Heart left ventricle (tissue), 13 donors: Measurements from ENCODE around the gene REG1B.
"Not testable (repeated sequence)": the region's sequence is repeated elsewhere in the genome, so short reads cannot be mapped to it uniquely, and the experiment has no call there.

Experiments
- POLR2A ChIP-seq, 2 donors: fragments of 450-650 bp; IDR thresholded peaks; one replicate each; pipeline ENCODE4 v1.6.1; 2017; ENCODE audit warnings: antibody characterized with exemption in 2 of 2, mild to moderate bottlenecking in 2 of 2, moderate library complexity in 2 of 2
- TF ChIP-seq, protein P1 (sequence below), 12 donors: fragments of 200-600 bp; sonication (generic) in 4 of 12; IDR thresholded peaks; one replicate each; pipeline versions ENCODE4 v1.5.0 to v1.8.0; 2018 to 2022; ENCODE audit warnings: antibody characterized with exemption in 12 of 12, mild to moderate bottlenecking in 5 of 12
- donor health status: ischemic (EF 13 %, LVEDD 7.1; RV severe dilation, severe dysfunction).
- donor health status: DM: no; HTN: yes; CAD: no.
- donor health status: DM: no; HTN: no; CAD: no.
- donor health status: ischemic (EF 25% LVEDD 6.9; RV normal size, moderate dysfunction).
- donor health status: ischemic (EF 25% LVEDD 5.7; RV mildly dilated, moderate dysfunction).
- donor health status: ischemic (EF 35%, LVEDD 5.7; RV mildly dilated, moderate dysfunction).
- donor health status: nonischemic (EF 11% LVEDD 7.7; RV severe dilation, severe dysfunction).
- donor health status: DM: yes; HTN: yes; CAD: no.
- donor health status: PGD.
- donor health status: ischemic (EF 29% LVEDD 5.4; RV normal size, mild dysfunction).
- donor health status: nonischemic (EF 23%, LVEDD 6.1; RV moderate dilation, normal function).

GRCh38 chr2:79054769-79055168 is 33.0 kb downstream of the REG1B start:
- not testable (repeated sequence) for TF ChIP-seq POLR2A (IDR thresholded peaks at IDR 0.05)
- TF ChIP-seq, protein P1, sequence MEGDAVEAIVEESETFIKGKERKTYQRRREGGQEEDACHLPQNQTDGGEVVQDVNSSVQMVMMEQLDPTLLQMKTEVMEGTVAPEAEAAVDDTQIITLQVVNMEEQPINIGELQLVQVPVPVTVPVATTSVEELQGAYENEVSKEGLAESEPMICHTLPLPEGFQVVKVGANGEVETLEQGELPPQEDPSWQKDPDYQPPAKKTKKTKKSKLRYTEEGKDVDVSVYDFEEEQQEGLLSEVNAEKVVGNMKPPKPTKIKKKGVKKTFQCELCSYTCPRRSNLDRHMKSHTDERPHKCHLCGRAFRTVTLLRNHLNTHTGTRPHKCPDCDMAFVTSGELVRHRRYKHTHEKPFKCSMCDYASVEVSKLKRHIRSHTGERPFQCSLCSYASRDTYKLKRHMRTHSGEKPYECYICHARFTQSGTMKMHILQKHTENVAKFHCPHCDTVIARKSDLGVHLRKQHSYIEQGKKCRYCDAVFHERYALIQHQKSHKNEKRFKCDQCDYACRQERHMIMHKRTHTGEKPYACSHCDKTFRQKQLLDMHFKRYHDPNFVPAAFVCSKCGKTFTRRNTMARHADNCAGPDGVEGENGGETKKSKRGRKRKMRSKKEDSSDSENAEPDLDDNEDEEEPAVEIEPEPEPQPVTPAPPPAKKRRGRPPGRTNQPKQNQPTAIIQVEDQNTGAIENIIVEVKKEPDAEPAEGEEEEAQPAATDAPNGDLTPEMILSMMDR (IDR thresholded peaks at IDR 0.05) = not testable (repeated sequence)
